Colonic mucosa (tissue), 4 donors: Measurements from ENCODE around the gene ZNF451. TPM values are rescaled to one million over a fixed set of nuclear protein-coding genes. Genes with fewer than 3 reads are reported as not detected.

Source experiments
- DNase-seq: peaks from one replicate; pipeline ENCODE4 v3.0.0-alpha.2; 2020
- H3K27ac ChIP-seq: fragments of 200-600 bp; one replicate; pipeline ENCODE4 v1.8.0; 2021
- H3K27me3 ChIP-seq: fragments of 200-600 bp; one replicate; pipeline ENCODE4 v1.8.0; 2021
- H3K36me3 ChIP-seq: fragments of 200-600 bp; one replicate; pipeline ENCODE4 v1.8.0; 2021
- H3K4me1 ChIP-seq: fragments of 200-600 bp; one replicate; pipeline ENCODE4 v1.8.0; 2021; ENCODE audit warnings: mild to moderate bottlenecking
- H3K4me3 ChIP-seq: fragments of 200-600 bp; one replicate; pipeline ENCODE4 v1.8.0; 2021
- H3K9ac ChIP-seq, 2 donors: one replicate each; pipeline ENCODE4 v1.7.0; 2013; ENCODE audit warnings: control low read depth in 2 of 2, low read depth in 2 of 2, low read length in 2 of 2
- H3K9me3 ChIP-seq: fragments of 200-600 bp; one replicate; pipeline ENCODE4 v1.8.0; 2021
- intact Hi-C: fragments of 100-400 bp; cut with DNase I; formaldehyde crosslinking; loops from one replicate; pipeline ENCODE4 v1.14.1; 2022
- total RNA-seq, 2 donors: library from RNA; stranded (reverse); fragmentation: NEBNext Ultra II Directional in 1 of 2; extraction: Animal tissue kit (Norgen Biotek cat#: 25700) in 1 of 2; gene quantifications; one replicate each; pipeline ENCODE4 v1.2.1, GENCODE V29; 2021
- TF ChIP-seq, protein P1 (sequence below): fragments of 200-600 bp; IDR thresholded peaks from one replicate; pipeline ENCODE4 v1.8.0; 2022; ENCODE audit warnings: antibody characterized with exemption, mild to moderate bottlenecking
- donor health status: healthy.
- donor health status: DM: no; HTN: no; CAD: no.
- donor health status: DM: no; HTN: no; CAD: no.

ZNF451 gene
- total RNA-seq, 2 donors from 2014 or later: 35.1 to 35.9 TPM

DNA sequence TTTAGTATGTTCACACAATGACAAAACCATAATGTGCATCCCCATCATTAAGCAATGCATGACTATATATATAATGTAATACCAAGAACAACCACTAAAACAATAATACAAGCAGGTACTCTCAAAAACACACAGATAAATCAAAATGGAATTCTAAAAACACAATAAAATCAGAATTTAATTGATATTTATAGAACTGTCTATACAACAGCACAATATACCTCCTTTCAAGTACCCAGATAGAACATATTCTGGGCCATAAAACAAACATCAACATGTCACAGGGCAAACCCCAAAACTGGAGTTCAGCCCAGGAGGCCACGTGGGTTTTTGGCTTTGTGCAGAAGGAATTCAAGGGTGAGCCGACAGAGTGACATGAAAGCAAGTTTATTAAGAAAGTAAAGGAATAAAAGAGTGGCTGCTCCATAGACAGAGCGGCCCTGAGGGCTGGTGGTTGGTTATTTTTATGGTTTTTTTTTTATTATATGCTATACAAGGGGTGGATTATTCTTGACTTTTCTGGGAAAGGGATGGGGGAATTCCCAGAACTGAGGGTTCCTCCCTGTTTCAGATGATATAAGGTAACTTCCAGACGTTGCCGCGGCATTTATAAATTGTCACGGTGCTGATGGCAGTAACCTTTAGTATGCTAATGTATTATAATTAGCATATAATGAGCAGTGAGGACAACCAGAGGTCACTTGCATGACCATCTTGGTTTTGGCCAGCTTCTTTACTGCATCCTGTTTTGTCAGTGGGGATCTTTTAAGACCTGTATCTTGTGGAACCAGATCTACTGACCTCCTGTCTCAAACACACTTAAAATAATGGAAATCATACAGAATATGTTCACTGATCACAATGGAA, 126.5 kb downstream of the ZNF451 start:
- intact Hi-C loops: no loop called here
- H3K4me3 ChIP-seq: no peak overlapping the region
- no peaks in the 10 kb centered on the region for H3K36me3 ChIP-seq
- no peaks in the 10 kb centered on the region for H3K27me3 ChIP-seq
- H3K9ac ChIP-seq: no peak overlapping the region
- TF ChIP-seq, protein P1, sequence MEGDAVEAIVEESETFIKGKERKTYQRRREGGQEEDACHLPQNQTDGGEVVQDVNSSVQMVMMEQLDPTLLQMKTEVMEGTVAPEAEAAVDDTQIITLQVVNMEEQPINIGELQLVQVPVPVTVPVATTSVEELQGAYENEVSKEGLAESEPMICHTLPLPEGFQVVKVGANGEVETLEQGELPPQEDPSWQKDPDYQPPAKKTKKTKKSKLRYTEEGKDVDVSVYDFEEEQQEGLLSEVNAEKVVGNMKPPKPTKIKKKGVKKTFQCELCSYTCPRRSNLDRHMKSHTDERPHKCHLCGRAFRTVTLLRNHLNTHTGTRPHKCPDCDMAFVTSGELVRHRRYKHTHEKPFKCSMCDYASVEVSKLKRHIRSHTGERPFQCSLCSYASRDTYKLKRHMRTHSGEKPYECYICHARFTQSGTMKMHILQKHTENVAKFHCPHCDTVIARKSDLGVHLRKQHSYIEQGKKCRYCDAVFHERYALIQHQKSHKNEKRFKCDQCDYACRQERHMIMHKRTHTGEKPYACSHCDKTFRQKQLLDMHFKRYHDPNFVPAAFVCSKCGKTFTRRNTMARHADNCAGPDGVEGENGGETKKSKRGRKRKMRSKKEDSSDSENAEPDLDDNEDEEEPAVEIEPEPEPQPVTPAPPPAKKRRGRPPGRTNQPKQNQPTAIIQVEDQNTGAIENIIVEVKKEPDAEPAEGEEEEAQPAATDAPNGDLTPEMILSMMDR: peak; percentile 22
- peak overlapping the region; percentile 28 for H3K27ac ChIP-seq
- H3K4me1 ChIP-seq: peaks cover 5% of the 10 kb centered on the region
- no peaks in the 10 kb centered on the region for H3K9me3 ChIP-seq
- peak; percentile 36 for DNase-seq

DNA sequence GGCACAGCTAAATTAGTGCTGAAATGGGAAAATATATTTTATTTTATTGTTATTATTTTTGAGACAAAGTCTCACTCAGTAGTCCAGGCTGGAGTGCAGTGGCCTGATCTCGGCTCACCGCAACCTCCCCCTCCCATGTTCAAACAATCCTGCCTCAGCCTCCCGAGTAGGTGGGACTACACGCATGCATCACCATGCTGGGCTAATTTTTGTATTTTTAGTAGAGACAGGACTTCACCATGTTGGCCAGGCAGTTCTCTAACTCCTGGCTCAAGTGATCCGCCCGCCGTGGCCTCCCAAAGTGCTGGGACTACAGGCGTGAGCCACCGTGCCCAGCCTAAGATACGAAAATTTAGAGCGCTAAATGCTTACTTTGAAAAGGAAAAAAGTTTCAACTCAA, 127.3 kb downstream of the ZNF451 start:
- intact Hi-C loops: no loop called here
- TF ChIP-seq, protein P1: no peak
- H3K9me3 ChIP-seq: no peaks in the 10 kb centered on the region
- no peaks in the 10 kb centered on the region for H3K36me3 ChIP-seq
- no peak overlapping the region for H3K4me3 ChIP-seq
- no peak for DNase-seq
- no peaks in the 10 kb centered on the region for H3K27me3 ChIP-seq
- H3K27ac ChIP-seq: peak overlapping the region; percentile 28
- no peak overlapping the region for H3K9ac ChIP-seq
- peaks cover 5% of the 10 kb centered on the region for H3K4me1 ChIP-seq

Other genes with a start within 250 kb of the ZNF451 start
- under 1 TPM; 0.32 to 0.61 TPM for gene BEND6, start 135.1 kb upstream of the ZNF451 start, total RNA-seq
- 1 to 10 TPM; 3.6 to 6.7 TPM for gene KIAA1586, start 43.5 kb upstream of the ZNF451 start, total RNA-seq
- gene BAG2, start 82.1 kb downstream of the ZNF451 start, total RNA-seq: 1 to 10 TPM; 1.8 to 6.3 TPM
- gene RAB23, start 132.1 kb downstream of the ZNF451 start, total RNA-seq: 10 to 100 TPM in 1 of 2 donors, 1 to 10 TPM in 1; 6.3 to 21.1 TPM
- gene PRIM2, start 227.4 kb downstream of the ZNF451 start, total RNA-seq: 10 to 100 TPM; 10.4 to 23.1 TPM